Measurements from ENCODE around the gene TARBP2.

Gene TARBP2

GRCh38 chr12:53500776-53501614 lies at the start of gene TARBP2:
Gene TARBP2, plus strand, starts transcription at chr12:53501283. Its CDS starts 126 bp downstream, at chr12:53501409.
- DNase-seq (ENCODE audit: low read depth): peak; percentile 100

- peak; percentile 99 for DNase-seq (ENCODE audit: low read depth)
Observed at GRCh38 chr12:53451661-53452158, 49.4 kb upstream of the TARBP2 start, which contains the start of gene PCBP2. Gene PCBP2, plus strand, starts transcription at chr12:53452102. Its CDS starts 2,699 bp downstream, at chr12:53454801.

- DNase-seq (ENCODE audit: low read depth): peak; percentile 88
Observed at GRCh38 chr12:53452159-53453077, 48.7 kb upstream of the TARBP2 start.

GRCh38 chr12:53453953-53454640 lies 47.0 kb upstream of the TARBP2 start:
- DNase-seq (ENCODE audit: low read depth): no peak

GRCh38 chr12:53454707-53455106 lies 46.4 kb upstream of the TARBP2 start:
- DNase-seq (ENCODE audit: low read depth): no peak

- no peak for DNase-seq (ENCODE audit: low read depth)
Observed at GRCh38 chr12:53456654-53457366, 44.3 kb upstream of the TARBP2 start.

- DNase-seq (ENCODE audit: low read depth): no peak
Observed at GRCh38 chr12:53459097-53459496, 42.0 kb upstream of the TARBP2 start.

GRCh38 chr12:53461059-53461458 lies 40.0 kb upstream of the TARBP2 start:
- DNase-seq (ENCODE audit: low read depth): no peak

- no peak for DNase-seq (ENCODE audit: low read depth)
Observed at GRCh38 chr12:53461591-53461990, 39.5 kb upstream of the TARBP2 start.

GRCh38 chr12:53462935-53463334 lies 38.1 kb upstream of the TARBP2 start:
- no peak for DNase-seq (ENCODE audit: low read depth)

- no peak for DNase-seq (ENCODE audit: low read depth)
Observed at GRCh38 chr12:53463802-53464560, 37.1 kb upstream of the TARBP2 start.

GRCh38 chr12:53464685-53465418 lies 36.2 kb upstream of the TARBP2 start:
- no peak for DNase-seq (ENCODE audit: low read depth)

- DNase-seq (ENCODE audit: low read depth): no peak
Observed at GRCh38 chr12:53465679-53466078, 35.4 kb upstream of the TARBP2 start.

- DNase-seq (ENCODE audit: low read depth): no peak
Observed at GRCh38 chr12:53466640-53467039, 34.4 kb upstream of the TARBP2 start.

- no peak for DNase-seq (ENCODE audit: low read depth)
Observed at GRCh38 chr12:53467082-53467481, 34.0 kb upstream of the TARBP2 start.

- DNase-seq (ENCODE audit: low read depth): no peak
Observed at GRCh38 chr12:53467880-53468279, 33.2 kb upstream of the TARBP2 start.

GRCh38 chr12:53468282-53468681 lies 32.8 kb upstream of the TARBP2 start:
- no peak for DNase-seq (ENCODE audit: low read depth)

- no peak for DNase-seq (ENCODE audit: low read depth)
Observed at GRCh38 chr12:53472056-53472582, 29.0 kb upstream of the TARBP2 start.

GRCh38 chr12:53474077-53474476 lies 27.0 kb upstream of the TARBP2 start:
- no peak for DNase-seq (ENCODE audit: low read depth)

- no peak for DNase-seq (ENCODE audit: low read depth)
Observed at GRCh38 chr12:53474819-53475218, 26.3 kb upstream of the TARBP2 start.
